Calu3 (cell line): ENCODE measurements around the gene IL10RA. TPM values are rescaled to one million over a fixed set of nuclear protein-coding genes. Genes with fewer than 3 reads are reported as not detected.
"Not testable (repeated sequence)": the region's sequence is repeated elsewhere in the genome, so short reads cannot be mapped to it uniquely, and the experiment has no call there.

Source experiments
- BruUV-seq: library from RNA; stranded (reverse); fragments of 400-500 nt; replicated peaks from 2 replicates; lab custom pipeline; 2021; lab: Mats Ljungman, UMichigan
- CTCF ChIA-PET: fragments of 300-600 bp; sonication (Branson Sonifier 250); formaldehyde crosslinking; loops from one replicate; lab custom pipeline; 2022; ENCODE audit warnings: antibody characterized with exemption; lab: Charles Lee
- DNase-seq: peaks from one replicate; pipeline ENCODE4 v3.0.0; 2022
- H3K27ac Mint-ChIP-seq: one replicate; pipeline ENCODE4 v1.8.0; 2022; ENCODE audit warnings: mixed read lengths; ENCODE audit not compliant: unreplicated experiment
- H3K27me3 Mint-ChIP-seq: one replicate; pipeline ENCODE4 v1.8.0; 2022; ENCODE audit warnings: mixed read lengths; ENCODE audit not compliant: unreplicated experiment
- H3K36me3 Mint-ChIP-seq: one replicate; pipeline ENCODE4 v1.8.0; 2022; ENCODE audit warnings: mild to moderate bottlenecking, moderate library complexity, mixed read lengths; ENCODE audit not compliant: insufficient read depth, unreplicated experiment
- H3K4me1 Mint-ChIP-seq: one replicate; pipeline ENCODE4 v1.8.0; 2022; ENCODE audit warnings: mild to moderate bottlenecking, low read depth, mixed read lengths; ENCODE audit not compliant: unreplicated experiment
- H3K4me3 Mint-ChIP-seq: one replicate; pipeline ENCODE4 v1.8.0; 2022; ENCODE audit warnings: mild to moderate bottlenecking, low read depth, moderate library complexity, mixed read lengths; ENCODE audit not compliant: unreplicated experiment
- H3K9me3 Mint-ChIP-seq: one replicate; pipeline ENCODE4 v1.8.0; 2022; ENCODE audit warnings: low read depth, mixed read lengths; ENCODE audit not compliant: unreplicated experiment
- CTCF ChIP-seq: fragments of 200-600 bp; IDR thresholded peaks from one replicate; pipeline ENCODE4 v1.8.0; 2022; ENCODE audit warnings: antibody characterized with exemption; ENCODE audit not compliant: unreplicated experiment
- intact Hi-C: fragments of 100-400 bp; cut with micrococcal nuclease; formaldehyde crosslinking; loops from one replicate; pipeline ENCODE4 v1.10.0; 2022; ENCODE audit not compliant: unreplicated experiment
- total RNA-seq: library from RNA; stranded (reverse); gene quantifications from 2 replicates; pipeline ENCODE4 v1.2.3, GENCODE V29; 2022

IL10RA gene
- total RNA-seq, 1 experiment from 2014 or later, result 0.05 TPM

- no peaks in the 10 kb centered on the region for H3K36me3 Mint-ChIP-seq
- CTCF ChIA-PET, result interaction anchor here (0.6 to 1.4 kb wide), 2 partner anchors 27 to 280 kb away, joined by 3 read pairs; no protein-coding TSS in a partner anchor
- DNase-seq, result no peak
- no peak overlapping the region for H3K4me3 Mint-ChIP-seq
- H3K9me3 Mint-ChIP-seq, result no peaks in the 10 kb centered on the region
- intact Hi-C loops, result no loop called here
- H3K27me3 Mint-ChIP-seq, result no peaks in the 10 kb centered on the region
- H3K4me1 Mint-ChIP-seq, result peaks cover 9% of the 10 kb centered on the region
- no TSS peak for BruUV-seq
- no peak overlapping the region for H3K27ac Mint-ChIP-seq
- no peak for TF ChIP-seq CTCF
Observed at GRCh38 chr11:117973503-117973860, 12.7 kb upstream of the IL10RA start.

GRCh38 chr11:117976445-117976844 lies 9.7 kb upstream of the IL10RA start:
- peaks cover 16% of the 10 kb centered on the region for H3K4me1 Mint-ChIP-seq
- intact Hi-C loops, result no loop called here
- H3K36me3 Mint-ChIP-seq, result no peaks in the 10 kb centered on the region

GRCh38 chr11:117977029-117977428 lies 9.2 kb upstream of the IL10RA start:
- no TSS peak for BruUV-seq
- Mint-ChIP-seq H3K27ac (no peak overlapping the region), H3K9me3 (no peaks in the 10 kb centered on the region), H3K27me3 (peaks cover 25% of the 10 kb centered on the region), H3K36me3 (no peaks in the 10 kb centered on the region), H3K4me3 (no peak overlapping the region), H3K4me1 (peaks cover 16% of the 10 kb centered on the region)
- no peak for TF ChIP-seq CTCF
- CTCF ChIA-PET, result no interaction called here
- intact Hi-C loops, result no loop called here
- DNase-seq, result no peak

More at GRCh38 chr11:117976445-117976844, 9.7 kb upstream of the IL10RA start:
- DNase-seq, result no peak
- H3K4me3 Mint-ChIP-seq, result no peak overlapping the region
- BruUV-seq, result no TSS peak
- H3K27me3 Mint-ChIP-seq, result peaks cover 19% of the 10 kb centered on the region
- CTCF ChIA-PET, result no interaction called here
- no peak overlapping the region for H3K27ac Mint-ChIP-seq
- TF ChIP-seq CTCF, result no peak
- no peaks in the 10 kb centered on the region for H3K9me3 Mint-ChIP-seq

GRCh38 chr11:117977612-117978264 lies 8.5 kb upstream of the IL10RA start:
- H3K27ac Mint-ChIP-seq, BruUV-seq, H3K9me3 Mint-ChIP-seq, intact Hi-C loops, CTCF ChIA-PET, H3K4me3 Mint-ChIP-seq, H3K4me1 Mint-ChIP-seq, H3K36me3 Mint-ChIP-seq, DNase-seq: not testable (repeated sequence)
- H3K27me3 Mint-ChIP-seq, result peaks cover 27% of the 10 kb centered on the region

- H3K4me3 Mint-ChIP-seq, BruUV-seq, H3K9me3 Mint-ChIP-seq, H3K4me1 Mint-ChIP-seq, intact Hi-C loops, CTCF ChIA-PET, H3K27ac Mint-ChIP-seq, H3K36me3 Mint-ChIP-seq, DNase-seq: not testable (repeated sequence)
- H3K27me3 Mint-ChIP-seq, result peaks cover 27% of the 10 kb centered on the region
Observed at GRCh38 chr11:117978291-117978910, 7.8 kb upstream of the IL10RA start.
